GM21723 (cell line): ENCODE results near the gene C21orf58.
"Not testable (repeated sequence)": the region's sequence is repeated elsewhere in the genome, so short reads cannot be mapped to it uniquely, and the experiment has no call there.

Experiments used
- ATAC-seq: cut with Tn5 transposase; IDR thresholded peaks from one replicate; pipeline ENCODE4 v1.9.1; 2021; ENCODE audit warnings: mild to moderate bottlenecking, moderate library complexity; ENCODE audit not compliant: unreplicated experiment

C21orf58 gene

GRCh38 chr21:46325073-46325912 is 1.6 kb upstream of the C21orf58 start:
- peak; percentile 5 for ATAC-seq

DNA sequence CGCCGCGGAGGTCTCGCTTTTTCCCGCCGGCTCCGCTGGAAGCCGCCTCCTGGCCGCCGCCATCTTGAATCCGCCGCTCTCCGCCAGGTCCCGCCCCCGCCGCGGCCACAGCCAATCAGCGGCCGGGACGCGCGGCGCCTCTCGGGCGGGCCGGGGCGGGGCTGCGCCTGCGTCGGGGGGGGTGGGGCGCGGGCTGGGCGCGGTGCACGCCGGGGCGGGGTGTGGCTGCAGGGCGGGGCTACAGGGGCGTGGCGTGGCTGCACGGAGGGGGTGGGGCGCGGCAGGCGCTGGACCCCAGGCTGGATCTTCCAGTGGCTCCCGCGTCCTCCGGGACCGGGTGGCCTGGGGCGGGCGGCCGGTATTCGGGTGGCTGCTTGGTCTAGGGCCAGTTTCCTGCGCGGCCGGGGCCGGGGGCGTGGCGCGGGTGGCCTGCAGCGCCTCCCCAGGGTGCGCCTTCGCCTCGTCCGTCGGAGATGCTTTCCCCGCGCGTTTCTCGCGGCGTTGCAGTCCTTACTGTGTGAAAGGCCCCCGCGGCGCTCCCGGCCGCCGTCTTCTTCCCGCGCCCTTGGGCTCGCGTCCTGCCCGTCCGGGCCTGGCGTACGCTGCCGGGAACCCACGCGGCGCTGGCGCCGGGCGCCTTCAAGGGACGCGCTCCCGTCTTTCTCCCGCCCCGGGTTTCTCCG is 861 bp upstream of the C21orf58 start:
- peak; percentile 56 for ATAC-seq

GRCh38 chr21:46323227-46323709 is 402 bp downstream of the C21orf58 start:
- peak; percentile 5 for ATAC-seq

DNA sequence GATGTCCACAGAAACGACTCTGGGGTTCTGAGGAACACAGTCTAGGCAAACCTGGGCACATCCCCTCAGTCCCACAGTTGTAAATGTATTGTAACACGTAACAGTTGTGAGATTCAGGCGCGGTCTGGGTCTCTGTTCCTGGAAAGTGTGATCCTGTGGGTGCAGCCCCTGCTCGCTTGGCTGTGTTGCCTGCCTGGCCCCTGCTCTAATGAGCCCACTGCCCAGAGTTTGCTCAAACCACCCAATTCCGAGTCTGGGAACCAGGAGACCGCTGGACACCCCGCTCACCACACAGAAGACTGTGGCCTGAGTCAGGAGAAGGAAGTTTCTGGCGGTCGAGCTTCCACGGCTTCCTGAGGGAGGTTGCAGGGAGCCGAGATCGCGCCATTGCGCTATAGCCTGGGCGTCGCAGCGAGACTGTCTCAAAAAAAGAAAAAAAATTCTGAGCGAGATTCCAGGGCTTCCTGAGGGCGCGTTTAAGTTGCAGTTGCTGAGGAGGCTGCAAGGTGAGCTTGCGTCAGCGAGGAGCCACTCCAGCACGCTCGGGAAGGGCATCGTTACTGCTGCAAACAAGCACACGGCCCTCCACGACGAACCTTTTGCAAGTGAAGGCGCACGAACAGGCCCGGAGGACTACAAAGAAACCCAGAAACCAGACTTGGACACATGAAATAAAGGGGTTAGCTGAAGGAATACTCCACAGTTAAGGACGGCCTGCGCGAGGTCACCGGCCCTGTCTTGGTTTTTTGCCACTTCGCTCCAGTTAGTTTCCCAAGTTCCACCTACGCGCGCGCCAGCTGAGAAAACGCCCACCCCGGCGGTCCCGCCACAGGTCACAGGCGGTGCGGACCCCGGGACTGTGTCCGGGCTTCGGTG is 1.1 kb downstream of the C21orf58 start:
- ATAC-seq, result no peak

DNA sequence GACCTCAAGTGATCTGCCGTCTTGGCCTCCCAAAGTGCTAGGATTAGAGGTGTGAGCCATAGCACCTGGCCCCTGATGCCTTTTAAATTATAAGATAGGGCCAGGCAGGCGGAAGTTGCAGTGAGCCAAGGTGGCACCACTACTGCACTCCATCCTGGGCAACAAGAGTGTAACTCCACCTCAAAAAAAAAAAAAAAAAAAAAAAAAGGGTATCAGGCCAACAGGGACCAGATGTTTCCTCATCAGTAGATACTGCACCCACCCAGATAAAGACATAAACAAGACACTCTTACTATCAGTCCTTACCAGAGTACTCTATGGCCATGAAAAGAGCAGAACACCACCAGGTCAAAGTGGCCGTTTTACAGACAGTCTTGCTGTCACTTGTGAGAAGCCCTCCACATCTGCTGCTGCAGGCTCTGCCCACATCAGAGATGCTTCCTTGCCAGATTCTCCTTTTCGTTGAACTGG is 3.3 kb downstream of the C21orf58 start:
- no peak for ATAC-seq

DNA sequence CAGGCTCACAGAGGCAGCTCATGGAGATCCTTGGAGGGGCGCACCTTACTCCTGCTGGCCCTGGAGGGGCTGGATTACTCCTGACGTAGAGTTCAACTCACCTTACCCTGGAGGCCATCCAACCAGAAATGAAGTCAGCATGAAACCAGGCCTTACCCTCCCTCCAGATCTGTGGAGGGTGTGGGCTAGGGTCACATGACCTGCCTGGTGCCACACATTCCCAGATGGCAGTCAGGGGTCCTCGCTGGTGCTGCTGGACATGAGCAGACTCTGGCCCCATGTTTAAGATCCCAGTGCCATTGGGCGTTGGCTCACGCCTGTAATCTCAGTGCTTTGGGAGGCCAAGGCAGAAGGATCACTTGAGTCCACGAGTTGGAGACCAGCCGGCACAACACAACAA is 4.5 kb downstream of the C21orf58 start:
- ATAC-seq, result no peak

- no peak for ATAC-seq
Observed at GRCh38 chr21:46318464-46318845, 5.2 kb downstream of the C21orf58 start.

DNA sequence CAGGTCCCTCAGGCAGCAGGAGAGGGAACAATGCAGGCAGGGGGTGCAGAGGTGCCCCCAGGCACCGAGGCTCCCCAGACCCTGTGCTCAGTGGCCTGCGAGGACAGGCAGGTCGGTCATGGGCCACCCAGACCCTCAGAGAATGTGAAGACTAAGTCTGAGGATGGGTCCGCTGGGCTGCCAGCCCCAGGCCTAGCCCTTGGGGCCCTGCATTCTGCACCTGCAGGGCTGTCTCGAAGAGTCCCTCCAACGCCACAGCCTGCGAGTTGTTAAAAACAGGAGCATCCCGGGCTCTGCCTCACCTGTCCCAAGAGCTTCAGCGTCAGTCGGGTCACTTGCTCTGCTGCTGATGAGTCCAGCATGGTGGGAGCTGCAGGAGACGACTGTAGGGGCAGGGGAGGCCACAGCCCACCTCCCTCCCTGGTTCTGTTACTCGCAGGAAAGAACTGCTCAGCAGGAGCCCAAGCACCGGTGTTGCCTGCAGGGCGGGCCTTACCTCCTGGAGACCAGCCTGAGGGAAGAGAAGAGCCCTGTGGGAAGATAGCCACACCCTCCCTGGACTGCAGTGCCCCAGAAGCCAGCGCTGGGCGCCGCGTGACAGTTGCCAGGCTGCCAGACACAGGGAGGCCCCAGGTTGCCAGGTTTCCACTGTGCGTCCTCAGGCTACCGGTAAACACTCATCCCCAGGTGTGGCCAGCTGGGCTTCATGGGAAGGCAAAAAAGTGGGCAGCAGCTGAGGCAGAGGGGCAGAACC is 5.8 kb downstream of the C21orf58 start:
- ATAC-seq, result no peak

DNA sequence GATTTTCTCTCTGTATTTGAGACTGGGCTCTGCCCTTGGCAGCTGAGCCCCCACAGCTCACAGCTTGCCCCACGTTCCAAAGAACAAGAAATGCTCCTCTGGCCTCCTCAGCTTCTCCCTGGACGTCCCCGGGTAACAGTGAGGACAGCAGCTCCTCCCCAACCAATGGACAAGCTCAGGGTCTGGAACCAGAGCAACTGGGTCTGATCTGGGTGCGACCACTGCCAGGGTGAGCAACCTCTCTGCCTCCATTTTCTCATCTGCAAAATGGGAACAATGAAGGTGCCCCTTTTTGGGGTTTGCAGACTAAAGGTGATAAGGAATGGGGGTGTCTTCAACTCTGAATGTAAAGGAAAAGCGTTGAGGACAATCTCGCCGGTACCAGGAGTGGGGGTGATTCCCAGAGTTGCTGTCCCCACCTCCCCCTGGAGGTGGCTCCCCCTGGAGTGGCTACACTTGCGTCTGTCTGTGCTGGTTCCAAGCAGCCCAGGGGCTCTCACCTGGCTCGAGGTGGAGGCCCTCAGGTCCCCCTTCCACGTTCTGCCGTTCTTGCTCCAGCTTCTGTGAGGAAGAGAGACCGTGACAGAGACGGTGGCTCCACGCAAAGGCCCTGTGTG is 6.9 kb downstream of the C21orf58 start:
- ATAC-seq, result no peak

- ATAC-seq, result no peak
Observed at GRCh38 chr21:46314441-46315020, 9.1 kb downstream of the C21orf58 start.

GRCh38 chr21:46312949-46313348 is 10.7 kb downstream of the C21orf58 start:
- ATAC-seq, result no peak

GRCh38 chr21:46311568-46311967 is 12.1 kb downstream of the C21orf58 start:
- ATAC-seq, result no peak

- not testable (repeated sequence) for ATAC-seq
Observed at GRCh38 chr21:46310260-46310659, 13.4 kb downstream of the C21orf58 start.

DNA sequence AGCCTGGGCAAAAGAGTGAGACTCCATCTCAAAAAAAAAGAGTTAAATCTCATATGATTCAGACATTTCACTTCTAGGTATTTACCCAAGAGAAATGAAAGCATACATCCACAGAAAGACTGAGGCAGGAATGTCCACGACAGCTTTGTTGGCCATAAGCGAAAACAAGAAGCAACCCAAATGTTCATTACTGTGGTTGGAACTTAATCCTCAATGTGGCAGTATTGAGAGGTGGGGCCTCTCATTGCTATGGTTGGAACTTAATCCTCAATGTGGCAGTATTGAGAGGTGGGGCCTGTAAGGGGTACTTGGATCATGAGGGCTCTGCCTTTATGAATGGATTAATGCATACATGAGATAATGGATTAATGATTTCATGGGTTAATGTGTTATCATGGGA is 15.2 kb downstream of the C21orf58 start:
- no peak for ATAC-seq

- ATAC-seq, result no peak
Observed at GRCh38 chr21:46307625-46308024, 16.0 kb downstream of the C21orf58 start.

- ATAC-seq, result no peak
Observed at GRCh38 chr21:46304955-46305354, 18.7 kb downstream of the C21orf58 start.

DNA sequence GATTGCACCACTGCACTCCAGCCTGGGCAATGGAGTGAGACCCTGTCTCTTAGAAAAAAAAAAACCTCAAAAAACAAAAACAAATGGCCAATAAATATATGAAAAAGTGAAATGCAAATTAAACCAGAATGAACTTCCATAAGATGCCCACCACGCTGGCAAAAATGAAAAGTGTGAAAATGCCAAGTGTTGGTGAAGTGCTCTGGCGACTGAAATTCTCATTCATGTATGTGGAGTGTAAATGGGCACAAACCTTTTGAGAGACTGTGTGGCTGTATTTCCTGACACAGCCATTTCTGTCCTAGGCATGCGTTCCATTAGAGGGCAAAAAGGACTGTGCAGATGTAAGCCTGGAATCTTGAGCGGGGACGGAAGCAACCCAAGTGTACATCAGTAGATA is 19.2 kb downstream of the C21orf58 start:
- ATAC-seq, result no peak

- no peak for ATAC-seq
Observed at GRCh38 chr21:46301759-46302158, 21.9 kb downstream of the C21orf58 start.

GRCh38 chr21:46299167-46299566 is 24.5 kb downstream of the C21orf58 start:
- ATAC-seq, result no peak
